Measurements from ENCODE around the gene ST7.

Gene ST7, protein sequence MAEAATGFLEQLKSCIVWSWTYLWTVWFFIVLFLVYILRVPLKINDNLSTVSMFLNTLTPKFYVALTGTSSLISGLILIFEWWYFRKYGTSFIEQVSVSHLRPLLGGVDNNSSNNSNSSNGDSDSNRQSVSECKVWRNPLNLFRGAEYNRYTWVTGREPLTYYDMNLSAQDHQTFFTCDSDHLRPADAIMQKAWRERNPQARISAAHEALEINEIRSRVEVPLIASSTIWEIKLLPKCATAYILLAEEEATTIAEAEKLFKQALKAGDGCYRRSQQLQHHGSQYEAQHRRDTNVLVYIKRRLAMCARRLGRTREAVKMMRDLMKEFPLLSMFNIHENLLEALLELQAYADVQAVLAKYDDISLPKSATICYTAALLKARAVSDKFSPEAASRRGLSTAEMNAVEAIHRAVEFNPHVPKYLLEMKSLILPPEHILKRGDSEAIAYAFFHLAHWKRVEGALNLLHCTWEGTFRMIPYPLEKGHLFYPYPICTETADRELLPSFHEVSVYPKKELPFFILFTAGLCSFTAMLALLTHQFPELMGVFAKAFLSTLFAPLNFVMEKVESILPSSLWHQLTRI

GRCh38 chr7:116953372-116953905 lies at the start of gene ST7:
ST7 (plus strand) TSS chr7:116953501; CDS start chr7:116953541, 40 bp downstream.
- CTCF ChIA-PET, result interaction anchor here (0.7 to 1.2 kb wide), 4 partner anchors 23 to 175 kb away, joined by 3 read pairs; no protein-coding TSS in a partner anchor
- TF ChIP-seq CTCF (IDR thresholded peaks at IDR 0.05; ENCODE audit: insufficient read depth, low read length, missing control alignments), result no peak
- no peak for DNase-seq (ENCODE audit: low read depth, low spot score)
- peak within 1 kb of the TSS; percentile 87 for H3K4me3 ChIP-seq (ENCODE audit: low read depth, low read length)
- POLR2A ChIA-PET, result interaction anchor here (0.6 to 1.4 kb wide), 3 partner anchors 18 to 369 kb away, joined by 3 to 5 read pairs (median 4); partner anchors contain the start of gene WNT2

DNA sequence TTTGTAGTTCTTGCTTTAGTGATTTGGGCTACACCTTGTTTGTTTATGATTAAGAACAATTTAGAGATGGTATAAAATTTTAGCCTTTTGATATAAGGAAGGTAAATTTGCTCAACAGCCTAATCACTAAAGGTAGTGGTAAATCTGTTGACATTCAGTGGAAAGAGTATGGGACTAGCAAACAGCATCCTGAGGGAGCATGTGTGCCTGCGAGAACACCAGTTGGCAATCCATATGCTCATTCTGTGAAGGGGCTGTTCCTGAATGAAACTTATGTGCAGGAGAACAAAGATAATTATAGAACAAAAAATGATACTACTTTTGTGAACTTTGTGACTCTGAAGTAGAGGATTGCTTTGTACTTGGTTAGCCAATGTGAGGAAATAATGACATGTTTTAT lies 46.9 kb upstream of the ST7 start:
- TF ChIP-seq CTCF (IDR thresholded peaks at IDR 0.05; ENCODE audit: insufficient read depth, low read length, missing control alignments), result no peak
- POLR2A ChIA-PET, result no interaction called here
- CTCF ChIA-PET, result no interaction called here
- no peak overlapping the region for H3K4me3 ChIP-seq (ENCODE audit: low read depth, low read length)
- no peak for DNase-seq (ENCODE audit: low read depth, low spot score)

GRCh38 chr7:116910383-116910782 lies 42.9 kb upstream of the ST7 start:
- DNase-seq (ENCODE audit: low read depth, low spot score), result no peak
- ChIA-PET CTCF (interaction anchor here (1.3 kb wide), 1 partner anchor 20 kb away, joined by 5 read pairs; no protein-coding TSS in a partner anchor), POLR2A (no interaction called here)

GRCh38 chr7:116911801-116912200 lies 41.5 kb upstream of the ST7 start:
- H3K4me3 ChIP-seq (ENCODE audit: low read depth, low read length), result no peak overlapping the region
- TF ChIP-seq CTCF (IDR thresholded peaks at IDR 0.05; ENCODE audit: insufficient read depth, low read length, missing control alignments), result no peak
- DNase-seq (ENCODE audit: low read depth, low spot score), result peak; percentile 19
- ChIA-PET POLR2A (interaction anchor here (0.6 kb wide), 1 partner anchor 50 kb away, joined by 3 read pairs; no protein-coding TSS in a partner anchor), CTCF (interaction anchor here (0.7 to 1.6 kb wide), 5 partner anchors 9 to 213 kb away, joined by 3 to 7 read pairs (median 4); no protein-coding TSS in a partner anchor)

More at GRCh38 chr7:116910383-116910782, 42.9 kb upstream of the ST7 start:
- no peak overlapping the region for H3K4me3 ChIP-seq (ENCODE audit: low read depth, low read length)
- no peak for TF ChIP-seq CTCF (IDR thresholded peaks at IDR 0.05; ENCODE audit: insufficient read depth, low read length, missing control alignments)

DNA sequence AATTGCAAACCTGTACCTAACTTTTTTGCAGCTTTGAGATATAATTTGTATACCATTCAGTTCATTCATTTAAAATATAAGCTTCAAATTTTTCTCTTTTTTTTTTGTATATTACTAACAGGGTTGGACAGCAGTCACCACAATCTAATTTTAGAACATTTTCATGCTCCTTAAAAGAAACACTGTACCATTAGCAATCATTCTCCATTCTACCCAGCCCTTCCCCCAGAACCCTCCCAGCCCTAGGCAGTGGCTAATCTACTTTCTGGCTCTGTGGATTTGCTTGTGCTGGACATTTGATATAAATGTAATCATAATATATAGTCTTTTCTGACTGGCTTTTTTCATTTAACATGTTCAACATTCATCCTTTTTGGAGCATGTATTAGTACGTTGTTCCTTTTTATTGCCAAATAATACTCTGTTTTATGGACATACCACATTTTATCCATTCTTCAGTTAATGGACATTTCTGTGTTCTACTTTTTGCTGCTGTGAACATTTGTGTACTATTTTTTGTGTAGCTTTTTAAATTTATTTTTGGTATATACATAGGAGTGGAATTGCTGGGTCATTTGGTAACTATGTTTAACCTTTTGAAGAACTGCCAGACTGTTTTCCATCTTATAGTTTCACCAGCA lies 40.9 kb upstream of the ST7 start:
- CTCF ChIA-PET, result interaction anchor here (0.7 to 1.6 kb wide), 4 partner anchors 8 to 127 kb away, joined by 3 to 7 read pairs (median 4); no protein-coding TSS in a partner anchor
- no peak for DNase-seq (ENCODE audit: low read depth, low spot score)
- TF ChIP-seq CTCF (IDR thresholded peaks at IDR 0.05; ENCODE audit: insufficient read depth, low read length, missing control alignments), result no peak

More for the DNA sequence above, 40.9 kb upstream of the ST7 start:
- POLR2A ChIA-PET, result interaction anchor here (0.6 kb wide), 1 partner anchor 51 kb away, joined by 3 read pairs; no protein-coding TSS in a partner anchor
- no peak overlapping the region for H3K4me3 ChIP-seq (ENCODE audit: low read depth, low read length)
